Caco-2 (cell line): ENCODE results near the gene NKTR. TPM values are rescaled to one million over a fixed set of nuclear protein-coding genes. Genes with fewer than 3 reads are reported as not detected.

Experiments used
- BruUV-seq: library from RNA; stranded (reverse); fragments of 400-500 nt; replicated peaks from 2 replicates; lab custom pipeline; 2021; lab: Mats Ljungman, UMichigan
- CTCF ChIA-PET: fragments of 300-600 bp; sonication (Branson Sonifier 250); formaldehyde crosslinking; loops from one replicate; lab custom pipeline; 2022; ENCODE audit warnings: antibody characterized with exemption; lab: Charles Lee
- POLR2A ChIA-PET: fragments of 300-600 bp; sonication (Branson Sonifier 250); formaldehyde crosslinking; loops from one replicate; lab custom pipeline; 2022; ENCODE audit warnings: antibody characterized with exemption; lab: Charles Lee
- DNase-seq, 2 experiments: peaks; one replicate each; pipeline versions ENCODE4 v3.0.0 to v3.0.0-alpha.2; 2020 to 2022
- H3K27me3 ChIP-seq: replicated peaks from 2 replicates; pipeline ENCODE4 v1.6.0; 2011; ENCODE audit warnings: low read length; ENCODE audit not compliant: control insufficient read depth, insufficient read depth
- H3K36me3 ChIP-seq: 2 replicates; pipeline ENCODE4 v1.5.1; 2011; ENCODE audit warnings: low read length; ENCODE audit not compliant: control insufficient read depth, insufficient read depth
- H3K4me1 ChIP-seq: fragments of 250-450 bp; sonication (Bioruptor Pico); 2 replicates; pipeline ENCODE4 v1.5.1; 2020; ENCODE audit warnings: mild to moderate bottlenecking
- H3K4me3 ChIP-seq: 2 replicates; pipeline ENCODE4 v1.5.1; 2011; ENCODE audit warnings: low read depth, mild to moderate bottlenecking, control low read depth, low read length
- H3K9me3 ChIP-seq: fragments of 250-450 bp; sonication (Bioruptor Pico); 2 replicates; pipeline ENCODE4 v1.5.1; 2020; ENCODE audit warnings: mild to moderate bottlenecking, moderate library complexity
- H3K27ac Mint-ChIP-seq: one replicate; pipeline ENCODE4 v1.8.0; 2022; ENCODE audit warnings: mixed read lengths; ENCODE audit not compliant: unreplicated experiment
- H3K27me3 Mint-ChIP-seq: one replicate; pipeline ENCODE4 v1.8.0; 2022; ENCODE audit warnings: mixed read lengths; ENCODE audit not compliant: insufficient read depth, unreplicated experiment
- H3K36me3 Mint-ChIP-seq: one replicate; pipeline ENCODE4 v1.8.0; 2022; ENCODE audit warnings: mild to moderate bottlenecking, mixed read lengths; ENCODE audit not compliant: insufficient read depth, unreplicated experiment
- H3K4me1 Mint-ChIP-seq: one replicate; pipeline ENCODE4 v1.8.0; 2022; ENCODE audit warnings: low read depth, mixed read lengths; ENCODE audit not compliant: unreplicated experiment
- H3K4me3 Mint-ChIP-seq: one replicate; pipeline ENCODE4 v1.8.0; 2022; ENCODE audit warnings: mild to moderate bottlenecking, moderate library complexity, mixed read lengths; ENCODE audit not compliant: unreplicated experiment
- H3K9me3 Mint-ChIP-seq: one replicate; pipeline ENCODE4 v1.8.0; 2022; ENCODE audit warnings: mixed read lengths; ENCODE audit not compliant: unreplicated experiment
- CTCF ChIP-seq, 2 experiments: fragments of 200-600 bp in 1 of 2; IDR thresholded peaks; 1 replicate in 1 of 2; 2 replicates in 1 of 2; pipeline versions ENCODE4 v1.5.1 to v1.8.0; 2011 to 2022; ENCODE audit warnings: antibody characterized with exemption in 1 of 2, control low read depth in 1 of 2, inconsistent platforms in 1 of 2, low read depth in 1 of 2, low read length in 1 of 2, mild to moderate bottlenecking in 1 of 2, moderate library complexity in 1 of 2; ENCODE audit not compliant: insufficient read depth in 1 of 2, severe bottlenecking in 1 of 2, unreplicated experiment in 1 of 2
- intact Hi-C: fragments of 100-400 bp; cut with micrococcal nuclease; formaldehyde crosslinking; loops from one replicate; pipeline ENCODE4 v1.10.0; 2022; ENCODE audit not compliant: unreplicated experiment
- total RNA-seq: library from RNA; stranded (reverse); gene quantifications from 2 replicates; pipeline ENCODE4 v1.2.3, GENCODE V29; 2022

The NKTR gene
- total RNA-seq, 1 experiment from 2014 or later: 66.6 TPM

GRCh38 chr3:42663581-42664437, 63.3 kb downstream of the NKTR start:
- Mint-ChIP-seq H3K4me1 (no peaks in the 10 kb centered on the region), H3K9me3 (no peaks in the 10 kb centered on the region), H3K4me3 (no peak overlapping the region), H3K27ac (no peak overlapping the region), H3K36me3 (peaks cover 10% of the 10 kb centered on the region), H3K27me3 (no peaks in the 10 kb centered on the region)
- no peak for DNase-seq
- no peak overlapping the region for H3K4me3 ChIP-seq
- intact Hi-C loops: no loop called here
- CTCF ChIA-PET: interaction anchor here (1.1 kb wide), 1 partner anchor 80 kb away, joined by 3 read pairs; no protein-coding TSS in a partner anchor
- BruUV-seq: no TSS peak
- no peaks in the 10 kb centered on the region for H3K9me3 ChIP-seq
- POLR2A ChIA-PET: no interaction called here
- no peaks in the 10 kb centered on the region for H3K36me3 ChIP-seq
- no peaks in the 10 kb centered on the region for H3K4me1 ChIP-seq
- H3K27me3 ChIP-seq: no peaks in the 10 kb centered on the region
- TF ChIP-seq CTCF (IDR thresholded peaks at IDR 0.05; ENCODE audit: insufficient read depth in 1 of 2, low read depth in 1 of 2, low read length in 1 of 2, severe bottlenecking in 1 of 2, unreplicated experiment in 1 of 2): no peak

DNA sequence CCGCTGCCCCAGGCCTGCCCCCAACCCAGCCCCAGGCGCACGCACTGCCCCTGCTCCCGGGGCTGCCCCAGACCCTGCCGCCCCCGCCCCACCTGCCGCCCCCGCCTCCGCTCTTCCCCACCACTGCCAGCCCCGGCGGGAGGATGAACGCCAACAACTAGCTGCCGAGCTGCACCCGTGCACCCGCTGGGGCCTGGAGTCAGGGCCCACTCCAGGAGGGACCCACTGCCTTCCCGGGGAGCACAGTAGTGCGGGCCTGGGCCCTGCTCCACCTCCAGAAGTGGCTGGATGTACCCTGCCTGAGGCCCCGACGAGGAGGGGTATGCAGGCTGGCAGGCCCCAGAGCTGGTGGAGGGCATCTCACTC, 63.9 kb downstream of the NKTR start:
- BruUV-seq: no TSS peak
- CTCF ChIA-PET: no interaction called here
- H3K27me3 ChIP-seq: no peaks in the 10 kb centered on the region
- no peak for TF ChIP-seq CTCF (IDR thresholded peaks at IDR 0.05; ENCODE audit: insufficient read depth in 1 of 2, low read depth in 1 of 2, low read length in 1 of 2, severe bottlenecking in 1 of 2, unreplicated experiment in 1 of 2)
- H3K4me1 ChIP-seq: no peaks in the 10 kb centered on the region
- H3K36me3 ChIP-seq: no peaks in the 10 kb centered on the region
- no peak overlapping the region for H3K4me3 ChIP-seq
- Mint-ChIP-seq H3K4me3 (no peak overlapping the region), H3K27me3 (no peaks in the 10 kb centered on the region), H3K27ac (no peak overlapping the region), H3K4me1 (no peaks in the 10 kb centered on the region), H3K36me3 (peaks cover 10% of the 10 kb centered on the region), H3K9me3 (no peaks in the 10 kb centered on the region)
- no peaks in the 10 kb centered on the region for H3K9me3 ChIP-seq
- POLR2A ChIA-PET: no interaction called here
- DNase-seq: no peak
- intact Hi-C loops: no loop called here

- Mint-ChIP-seq H3K4me1 (no peaks in the 10 kb centered on the region), H3K4me3 (no peak overlapping the region)
- BruUV-seq: no TSS peak
Measured at GRCh38 chr3:42665050-42665878, 64.8 kb downstream of the NKTR start.

More at GRCh38 chr3:42665050-42665878, 64.8 kb downstream of the NKTR start:
- H3K36me3 ChIP-seq: no peaks in the 10 kb centered on the region
- no peaks in the 10 kb centered on the region for H3K4me1 ChIP-seq
- TF ChIP-seq CTCF (IDR thresholded peaks at IDR 0.05; ENCODE audit: insufficient read depth in 1 of 2, low read depth in 1 of 2, low read length in 1 of 2, severe bottlenecking in 1 of 2, unreplicated experiment in 1 of 2): no peak
- H3K27me3 ChIP-seq: no peaks in the 10 kb centered on the region
- H3K27ac Mint-ChIP-seq: no peak overlapping the region
- no peak for DNase-seq
- ChIA-PET CTCF (interaction anchor here (0.7 kb wide), 1 partner anchor 164 kb away, joined by 3 read pairs; no protein-coding TSS in a partner anchor), POLR2A (interaction anchor here (0.6 to 0.7 kb wide), 2 partner anchors 14 to 70 kb away, joined by 3 to 4 read pairs; no protein-coding TSS in a partner anchor)
- no peaks in the 10 kb centered on the region for H3K27me3 Mint-ChIP-seq
- no peaks in the 10 kb centered on the region for H3K9me3 Mint-ChIP-seq
- no peaks in the 10 kb centered on the region for H3K9me3 ChIP-seq
- intact Hi-C loops: no loop called here
- peaks cover 10% of the 10 kb centered on the region for H3K36me3 Mint-ChIP-seq
- H3K4me3 ChIP-seq: no peak overlapping the region
